Loucy (cell line): ENCODE measurements around the gene RAB40B.

Experiments
- CTCF ChIP-seq: fragments of 200-600 bp; sonication (generic); conservative IDR thresholded peaks from 2 replicates; pipeline ENCODE4 v1.5.1; 2014; ENCODE audit warnings: mild to moderate bottlenecking, antibody characterized with exemption, low read length
- EZH2phosphoT487 ChIP-seq: fragments of 200-600 bp; IDR thresholded peaks from 2 replicates; pipeline ENCODE4 v1.6.1; 2018; ENCODE audit warnings: antibody characterized with exemption, mild to moderate bottlenecking, moderate library complexity, borderline replicate concordance

- TF ChIP-seq CTCF (no peak), EZH2phosphoT487 (no peak)
Observed at GRCh38 chr17:82653651-82654528, 44.6 kb downstream of the RAB40B start.
